ENCODE data around the gene SMYD4.
"Not testable (repeated sequence)": the region's sequence is repeated elsewhere in the genome, so short reads cannot be mapped to it uniquely, and the experiment has no call there.

SMYD4 gene

GRCh38 chr17:1755252-1755826 lies 74.4 kb downstream of the SMYD4 start:
- no peak for DNase-seq (ENCODE audit: low spot score)

- DNase-seq (ENCODE audit: low spot score), result no peak
Measured at GRCh38 chr17:1754430-1755112, 75.1 kb downstream of the SMYD4 start.

GRCh38 chr17:1753767-1754429 lies 75.8 kb downstream of the SMYD4 start:
- DNase-seq (ENCODE audit: low spot score), result no peak

- no peak for DNase-seq (ENCODE audit: low spot score)
Measured at GRCh38 chr17:1752425-1753262, 77.1 kb downstream of the SMYD4 start.

GRCh38 chr17:1750628-1751027 lies 79.1 kb downstream of the SMYD4 start:
- DNase-seq (ENCODE audit: low spot score), result no peak

GRCh38 chr17:1746975-1747543 lies 82.6 kb downstream of the SMYD4 start:
- DNase-seq (ENCODE audit: low spot score), result no peak

- no peak for DNase-seq (ENCODE audit: low spot score)
Measured at GRCh38 chr17:1745513-1746020, 84.1 kb downstream of the SMYD4 start.

- no peak for DNase-seq (ENCODE audit: low spot score)
Measured at GRCh38 chr17:1744551-1745512, 84.9 kb downstream of the SMYD4 start.

GRCh38 chr17:1743088-1743439 lies 86.6 kb downstream of the SMYD4 start:
- DNase-seq (ENCODE audit: low spot score), result no peak

- DNase-seq (ENCODE audit: low spot score), result peak; percentile 17
Measured at GRCh38 chr17:1742371-1743087, 87.2 kb downstream of the SMYD4 start, which contains the start of gene SERPINF2. TSS of gene SERPINF2 (plus strand) at chr17:1742871. CDS start at chr17:1744996, 2,125 bp downstream.

GRCh38 chr17:1741899-1742298 lies 87.8 kb downstream of the SMYD4 start:
- not testable (repeated sequence) for DNase-seq (ENCODE audit: low spot score)

- no peak for DNase-seq (ENCODE audit: low spot score)
Measured at GRCh38 chr17:1737531-1738291, 92.0 kb downstream of the SMYD4 start.

GRCh38 chr17:1736348-1737281 lies 93.1 kb downstream of the SMYD4 start:
- peak; percentile 85 for DNase-seq (ENCODE audit: low spot score)

GRCh38 chr17:1735834-1736347 lies 93.8 kb downstream of the SMYD4 start:
- no peak for DNase-seq (ENCODE audit: low spot score)

- DNase-seq (ENCODE audit: low spot score), result no peak
Measured at GRCh38 chr17:1735418-1735817, 94.3 kb downstream of the SMYD4 start.

- no peak for DNase-seq (ENCODE audit: low spot score)
Measured at GRCh38 chr17:1733759-1734158, 95.9 kb downstream of the SMYD4 start.

GRCh38 chr17:1732833-1733321 lies 96.8 kb downstream of the SMYD4 start:
- no peak for DNase-seq (ENCODE audit: low spot score)

Data from kidney tubule cell (primary cell).